HepG2 (cell line): ENCODE results near the gene COMMD9. TPM values are rescaled to one million over a fixed set of nuclear protein-coding genes. Genes with fewer than 3 reads are reported as not detected.

ENCODE experiments used
- ARNT2 ChIP-seq: sonication (generic); formaldehyde crosslinking; IDR thresholded peaks from 2 replicates; pipeline ENCODE4 v1.8.0; 2022; ENCODE audit warnings: mild to moderate bottlenecking, low read depth, missing genetic modification reagents, moderate library complexity
- ISX ChIP-seq: sonication (generic); formaldehyde crosslinking; conservative IDR thresholded peaks from 2 replicates; pipeline ENCODE4 v1.5.0; 2020; ENCODE audit warnings: missing genetic modification reagents
- JARID2 ChIP-seq: sonication (generic); formaldehyde crosslinking; IDR thresholded peaks from 2 replicates; pipeline ENCODE4 v1.8.1; 2023; ENCODE audit warnings: missing genetic modification reagents, inconsistent platforms; ENCODE audit not compliant: insufficient replicate concordance
- MIXL1 ChIP-seq: IDR thresholded peaks from 2 replicates; pipeline ENCODE4 v1.6.1; 2016
- MTF1 ChIP-seq: sonication (generic); formaldehyde crosslinking; IDR thresholded peaks from 2 replicates; pipeline ENCODE4 v1.5.0; 2020; ENCODE audit warnings: missing genetic modification reagents
- PRDM15 ChIP-seq: sonication (generic); formaldehyde crosslinking; IDR thresholded peaks from 2 replicates; pipeline ENCODE4 v1.4.0; 2020; ENCODE audit warnings: missing genetic modification reagents
- RAD21 ChIP-seq: fragments of 450-650 bp; formaldehyde crosslinking; IDR thresholded peaks from 2 replicates; pipeline ENCODE4 v1.5.0; 2020; ENCODE audit warnings: mild to moderate bottlenecking
- SMAD9 ChIP-seq: sonication (generic); formaldehyde crosslinking; IDR thresholded peaks from 2 replicates; pipeline ENCODE4 v1.5.1; 2020; ENCODE audit warnings: mild to moderate bottlenecking, missing genetic modification reagents
- TP53 ChIP-seq: sonication (generic); formaldehyde crosslinking; conservative IDR thresholded peaks from 2 replicates; pipeline ENCODE4 v1.4.0; 2020; ENCODE audit warnings: missing genetic modification reagents
- XRCC5 ChIP-seq: fragments of 200-400 bp; formaldehyde crosslinking; optimal IDR thresholded peaks from 2 replicates; pipeline ENCODE3; 2017; ENCODE audit warnings: mild to moderate bottlenecking, low read length
- ZNF264 ChIP-seq: sonication (generic); formaldehyde crosslinking; IDR thresholded peaks from 2 replicates; pipeline ENCODE4 v1.4.0; 2020; ENCODE audit warnings: missing genetic modification reagents
- ZNF296 ChIP-seq: sonication (generic); formaldehyde crosslinking; conservative IDR thresholded peaks from 2 replicates; pipeline ENCODE4 v1.5.0; 2020; ENCODE audit warnings: mild to moderate bottlenecking, missing genetic modification reagents
- ZNF335 ChIP-seq: sonication (generic); formaldehyde crosslinking; IDR thresholded peaks from 2 replicates; pipeline ENCODE4 v1.4.0; 2020; ENCODE audit warnings: missing genetic modification reagents
- ZNF337 ChIP-seq: sonication (generic); formaldehyde crosslinking; IDR thresholded peaks from 2 replicates; pipeline ENCODE4 v1.5.1; 2020; ENCODE audit warnings: missing genetic modification reagents, low read depth, mild to moderate bottlenecking, borderline replicate concordance
- ZNF441 ChIP-seq: sonication (generic); formaldehyde crosslinking; IDR thresholded peaks from 2 replicates; pipeline ENCODE4 v1.7.0; 2021; ENCODE audit warnings: missing genetic modification reagents, borderline replicate concordance
- ZNF496 ChIP-seq: sonication (generic); formaldehyde crosslinking; IDR thresholded peaks from 2 replicates; pipeline ENCODE4 v1.8.1; 2023; ENCODE audit warnings: mild to moderate bottlenecking, moderate library complexity, missing genetic modification reagents; ENCODE audit not compliant: insufficient replicate concordance
- ZNF672 ChIP-seq: sonication (generic); formaldehyde crosslinking; IDR thresholded peaks from 2 replicates; pipeline ENCODE4 v1.8.1; 2022; ENCODE audit warnings: missing genetic modification reagents
- ZNF839 ChIP-seq: sonication (generic); formaldehyde crosslinking; IDR thresholded peaks from 2 replicates; pipeline ENCODE4 v1.4.0; 2020; ENCODE audit warnings: missing genetic modification reagents, mild to moderate bottlenecking, borderline replicate concordance
- polyA plus RNA-seq, 8 experiments: library from polyadenylated mRNA; depleted of rRNA in 3 of 8; stranded (reverse) in 7 of 8; unstranded in 1 of 8; fragments of >200 nt; fragmentation: Illumina TruSeq in 4 of 8; extraction: Trizol in 4 of 8; gene quantifications; 2 replicates each; pipeline versions ENCODE4 v1.2.1 to v1.2.3, GENCODE V29; 2011 to 2016; ENCODE audit warnings: low read depth in 4 of 8, missing spikeins in 1 of 8, mixed read lengths in 1 of 8; ENCODE audit not compliant: insufficient read depth in 1 of 8
- total RNA-seq, 5 experiments: library from RNA; depleted of rRNA; stranded (reverse); fragments of >200 nt; fragmentation: Illumina TruSeq; extraction: Trizol; gene quantifications; 2 replicates each; pipeline ENCODE4 v1.2.3, GENCODE V29; 2016; ENCODE audit warnings: low read depth in 1 of 5
- TF ChIP-seq, protein P1 (sequence below): IDR thresholded peaks from 2 replicates; pipeline ENCODE4 v1.6.1; 2016
- TF ChIP-seq, protein P2 (sequence below): sonication (generic); formaldehyde crosslinking; IDR thresholded peaks from 2 replicates; pipeline ENCODE4 v1.4.0; 2020; ENCODE audit warnings: missing genetic modification reagents, mild to moderate bottlenecking, borderline replicate concordance
- TF ChIP-seq, protein P3 (sequence below): IDR thresholded peaks from 2 replicates; pipeline ENCODE4 v1.6.1; 2016; ENCODE audit warnings: mild to moderate bottlenecking, missing biosample characterization, missing genetic modification reagents
- TF ChIP-seq, protein P4 (sequence below): IDR thresholded peaks from 2 replicates; pipeline ENCODE4 v1.6.1; 2012; ENCODE audit warnings: low read depth, low read length, improper control_type of control experiment

Gene COMMD9
- total and polyA plus RNA-seq, 2 of the 13 experiments (the other 11 are each of a cell fraction or from before 2014, with no cell fraction given) = 47.3 to 76.7 TPM

- TF ChIP-seq, protein P1, sequence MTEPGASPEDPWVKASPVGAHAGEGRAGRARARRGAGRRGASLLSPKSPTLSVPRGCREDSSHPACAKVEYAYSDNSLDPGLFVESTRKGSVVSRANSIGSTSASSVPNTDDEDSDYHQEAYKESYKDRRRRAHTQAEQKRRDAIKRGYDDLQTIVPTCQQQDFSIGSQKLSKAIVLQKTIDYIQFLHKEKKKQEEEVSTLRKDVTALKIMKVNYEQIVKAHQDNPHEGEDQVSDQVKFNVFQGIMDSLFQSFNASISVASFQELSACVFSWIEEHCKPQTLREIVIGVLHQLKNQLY (CRISPR knock-in tag) = no peak
- TF ChIP-seq MTF1 (CRISPR knock-in tag) (0 out of 2 replicates have a peak, but pooled peaks have one; percentile 23), ZNF839 (no peak), ZNF496 (CRISPR knock-in tag) (no peak), SMAD9 (no peak), XRCC5 (peak; percentile 92), PRDM15 (CRISPR knock-in tag) (no peak), JARID2 (no peak), RAD21 (CRISPR knock-in tag) (no peak), ZNF264 (no peak; the same call in 1 of the 2 replicates), ARNT2 (CRISPR knock-in tag) (no peak; the same call in 1 of the 2 replicates), ZNF296 (CRISPR knock-in tag) (no peak), ZNF335 (CRISPR knock-in tag) (peak; percentile 25; the same call in 1 of the 2 replicates), ZNF441 (CRISPR knock-in tag) (no peak), MIXL1 (CRISPR knock-in tag) (peak; percentile 86), ZNF672 (CRISPR knock-in tag) (no peak), ZNF337 (CRISPR knock-in tag) (no peak), TP53 (CRISPR knock-in tag) (no peak), ISX (no peak)
- TF ChIP-seq, protein P2, sequence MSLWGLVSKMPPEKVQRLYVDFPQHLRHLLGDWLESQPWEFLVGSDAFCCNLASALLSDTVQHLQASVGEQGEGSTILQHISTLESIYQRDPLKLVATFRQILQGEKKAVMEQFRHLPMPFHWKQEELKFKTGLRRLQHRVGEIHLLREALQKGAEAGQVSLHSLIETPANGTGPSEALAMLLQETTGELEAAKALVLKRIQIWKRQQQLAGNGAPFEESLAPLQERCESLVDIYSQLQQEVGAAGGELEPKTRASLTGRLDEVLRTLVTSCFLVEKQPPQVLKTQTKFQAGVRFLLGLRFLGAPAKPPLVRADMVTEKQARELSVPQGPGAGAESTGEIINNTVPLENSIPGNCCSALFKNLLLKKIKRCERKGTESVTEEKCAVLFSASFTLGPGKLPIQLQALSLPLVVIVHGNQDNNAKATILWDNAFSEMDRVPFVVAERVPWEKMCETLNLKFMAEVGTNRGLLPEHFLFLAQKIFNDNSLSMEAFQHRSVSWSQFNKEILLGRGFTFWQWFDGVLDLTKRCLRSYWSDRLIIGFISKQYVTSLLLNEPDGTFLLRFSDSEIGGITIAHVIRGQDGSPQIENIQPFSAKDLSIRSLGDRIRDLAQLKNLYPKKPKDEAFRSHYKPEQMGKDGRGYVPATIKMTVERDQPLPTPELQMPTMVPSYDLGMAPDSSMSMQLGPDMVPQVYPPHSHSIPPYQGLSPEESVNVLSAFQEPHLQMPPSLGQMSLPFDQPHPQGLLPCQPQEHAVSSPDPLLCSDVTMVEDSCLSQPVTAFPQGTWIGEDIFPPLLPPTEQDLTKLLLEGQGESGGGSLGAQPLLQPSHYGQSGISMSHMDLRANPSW (CRISPR knock-in tag) = no peak
- TF ChIP-seq, protein P3, sequence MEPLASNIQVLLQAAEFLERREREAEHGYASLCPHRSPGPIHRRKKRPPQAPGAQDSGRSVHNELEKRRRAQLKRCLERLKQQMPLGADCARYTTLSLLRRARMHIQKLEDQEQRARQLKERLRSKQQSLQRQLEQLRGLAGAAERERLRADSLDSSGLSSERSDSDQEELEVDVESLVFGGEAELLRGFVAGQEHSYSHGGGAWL (CRISPR knock-in tag) = peak; percentile 76
- TF ChIP-seq, protein P4, sequence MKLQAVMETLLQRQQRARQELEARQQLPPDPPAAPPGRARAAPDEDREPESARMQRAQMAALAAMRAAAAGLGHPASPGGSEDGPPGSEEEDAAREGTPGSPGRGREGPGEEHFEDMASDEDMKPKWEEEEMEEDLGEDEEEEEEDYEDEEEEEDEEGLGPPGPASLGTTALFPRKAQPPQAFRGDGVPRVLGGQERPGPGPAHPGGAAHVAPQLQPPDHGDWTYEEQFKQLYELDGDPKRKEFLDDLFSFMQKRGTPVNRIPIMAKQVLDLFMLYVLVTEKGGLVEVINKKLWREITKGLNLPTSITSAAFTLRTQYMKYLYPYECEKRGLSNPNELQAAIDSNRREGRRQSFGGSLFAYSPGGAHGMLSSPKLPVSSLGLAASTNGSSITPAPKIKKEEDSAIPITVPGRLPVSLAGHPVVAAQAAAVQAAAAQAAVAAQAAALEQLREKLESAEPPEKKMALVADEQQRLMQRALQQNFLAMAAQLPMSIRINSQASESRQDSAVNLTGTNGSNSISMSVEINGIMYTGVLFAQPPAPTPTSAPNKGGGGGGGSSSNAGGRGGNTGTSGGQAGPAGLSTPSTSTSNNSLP = no peak
Observed at GRCh38 chr11:36289226-36289852, at the start of gene COMMD9 (continued).
